GM12872 (cell line): ENCODE data around the gene TBXAS1.
A peak's percentile ranks its signal among the peaks of the same experiment; 100 is the strongest.

Source experiments
- TF ChIP-seq, protein P1 (sequence below): IDR thresholded peaks from 3 replicates; pipeline ENCODE4 v1.5.1; 2011; ENCODE audit warnings: low read depth, mild to moderate bottlenecking, low read length, moderate library complexity; ENCODE audit not compliant: insufficient read depth

Gene TBXAS1

DNA sequence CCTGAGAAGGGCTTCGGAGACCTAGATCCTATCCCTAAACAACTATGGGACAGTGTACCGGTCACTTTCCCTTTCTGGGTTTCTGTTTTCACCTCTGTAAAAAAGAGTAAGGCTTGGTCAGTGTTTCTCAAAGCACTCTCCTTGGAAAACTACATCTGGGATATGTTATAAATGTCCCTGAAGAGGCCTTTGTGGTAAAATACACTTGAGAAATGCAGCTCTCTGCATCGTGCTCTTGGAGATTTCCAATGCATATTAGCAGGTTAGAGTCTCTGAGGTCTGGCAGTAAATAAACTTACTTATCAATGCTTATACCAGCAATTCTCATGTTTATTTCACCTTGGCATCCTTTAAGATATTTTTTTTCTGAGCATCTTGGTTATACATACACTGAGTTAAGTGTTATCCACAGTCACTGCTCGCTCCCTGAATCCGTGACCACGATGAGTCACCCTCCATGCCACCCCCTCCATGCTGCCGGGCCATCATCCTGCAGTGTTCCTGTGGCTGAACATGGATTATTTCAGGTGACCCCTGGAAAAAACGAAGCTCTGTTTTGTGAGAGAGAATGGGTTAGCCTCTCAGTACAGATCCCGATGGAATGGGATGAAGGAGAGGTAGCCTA lies 3.3 kb upstream of the TBXAS1 start:
- TF ChIP-seq, protein P1, sequence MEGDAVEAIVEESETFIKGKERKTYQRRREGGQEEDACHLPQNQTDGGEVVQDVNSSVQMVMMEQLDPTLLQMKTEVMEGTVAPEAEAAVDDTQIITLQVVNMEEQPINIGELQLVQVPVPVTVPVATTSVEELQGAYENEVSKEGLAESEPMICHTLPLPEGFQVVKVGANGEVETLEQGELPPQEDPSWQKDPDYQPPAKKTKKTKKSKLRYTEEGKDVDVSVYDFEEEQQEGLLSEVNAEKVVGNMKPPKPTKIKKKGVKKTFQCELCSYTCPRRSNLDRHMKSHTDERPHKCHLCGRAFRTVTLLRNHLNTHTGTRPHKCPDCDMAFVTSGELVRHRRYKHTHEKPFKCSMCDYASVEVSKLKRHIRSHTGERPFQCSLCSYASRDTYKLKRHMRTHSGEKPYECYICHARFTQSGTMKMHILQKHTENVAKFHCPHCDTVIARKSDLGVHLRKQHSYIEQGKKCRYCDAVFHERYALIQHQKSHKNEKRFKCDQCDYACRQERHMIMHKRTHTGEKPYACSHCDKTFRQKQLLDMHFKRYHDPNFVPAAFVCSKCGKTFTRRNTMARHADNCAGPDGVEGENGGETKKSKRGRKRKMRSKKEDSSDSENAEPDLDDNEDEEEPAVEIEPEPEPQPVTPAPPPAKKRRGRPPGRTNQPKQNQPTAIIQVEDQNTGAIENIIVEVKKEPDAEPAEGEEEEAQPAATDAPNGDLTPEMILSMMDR, result no peak

DNA sequence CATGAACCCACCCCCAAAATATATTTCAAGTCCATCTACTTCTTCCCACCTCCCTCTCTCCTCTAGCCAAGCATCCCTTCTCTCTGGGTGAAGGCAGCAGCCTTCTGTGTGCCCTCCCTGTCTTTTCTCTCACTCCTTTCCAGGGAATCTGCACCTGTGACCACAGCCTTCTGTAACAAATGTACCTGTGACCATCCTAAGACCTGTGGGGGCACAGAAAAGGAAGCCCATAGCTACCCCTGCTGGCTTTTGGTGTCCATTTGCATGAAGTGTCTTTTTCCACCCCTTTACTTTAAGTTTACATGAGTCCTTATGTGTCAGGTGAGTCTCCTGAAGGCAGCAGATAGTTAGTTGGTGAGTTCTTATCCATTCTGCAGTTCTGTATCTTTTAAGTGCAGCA lies 2.0 kb upstream of the TBXAS1 start:
- TF ChIP-seq, protein P1, result peak; percentile 43; the same call in 2 of the 3 replicates

DNA sequence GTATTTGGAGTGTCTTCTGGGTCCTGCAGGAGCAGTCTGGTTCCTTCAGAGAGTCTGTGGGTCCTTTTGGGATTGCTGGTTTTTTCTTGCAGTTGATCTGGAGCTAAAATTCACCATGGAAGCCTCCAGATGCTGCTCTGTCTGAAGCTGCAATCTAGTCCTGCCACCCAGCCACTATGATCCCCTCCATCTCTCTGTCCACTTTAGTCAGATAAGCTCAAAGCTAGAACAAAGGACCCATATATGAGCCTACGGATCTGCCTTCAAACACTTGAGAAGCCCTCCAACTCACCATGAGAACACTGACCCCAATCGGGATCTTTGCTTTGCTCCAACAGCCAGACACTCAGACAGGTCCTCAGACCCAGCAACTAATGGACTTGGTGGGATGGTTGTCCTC lies 618 bp upstream of the TBXAS1 start:
- TF ChIP-seq, protein P1, result no peak

DNA sequence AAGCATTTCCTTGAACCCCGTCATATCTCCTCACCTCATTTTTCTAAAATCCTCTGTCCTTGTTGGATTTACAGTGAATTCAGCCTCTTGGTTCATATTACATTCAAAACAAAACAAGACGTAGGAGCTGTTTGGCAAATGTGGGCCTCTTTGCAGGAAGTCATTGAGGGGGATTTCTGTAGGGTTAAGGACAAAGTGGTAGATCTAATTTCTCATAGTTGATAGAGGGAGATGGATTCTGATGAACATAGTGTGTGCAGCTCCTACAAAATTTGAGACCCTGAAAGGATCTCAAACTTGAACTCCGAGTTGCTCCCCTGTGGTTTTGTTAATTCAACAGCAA lies 682 bp downstream of the TBXAS1 start:
- TF ChIP-seq, protein P1, result no peak

DNA sequence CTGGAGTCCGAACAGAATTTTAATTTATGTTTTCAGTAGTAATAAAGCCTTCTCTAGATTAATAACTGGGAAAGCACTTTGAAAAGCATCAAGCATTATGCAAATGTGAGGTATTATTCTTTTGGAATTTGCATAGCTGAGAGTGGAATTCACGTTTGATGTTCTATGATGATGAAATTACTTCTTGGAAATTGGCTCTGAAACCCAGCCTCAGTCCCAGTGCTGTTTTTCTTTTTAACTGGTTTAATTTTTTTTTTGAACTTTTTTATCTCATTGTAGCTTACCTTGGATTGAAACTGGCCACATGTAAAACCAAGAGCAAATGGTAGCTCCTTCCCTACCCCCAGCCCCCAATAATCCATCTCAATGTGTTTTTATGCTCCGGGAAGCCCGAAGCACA lies 1.2 kb downstream of the TBXAS1 start:
- TF ChIP-seq, protein P1, result no peak

DNA sequence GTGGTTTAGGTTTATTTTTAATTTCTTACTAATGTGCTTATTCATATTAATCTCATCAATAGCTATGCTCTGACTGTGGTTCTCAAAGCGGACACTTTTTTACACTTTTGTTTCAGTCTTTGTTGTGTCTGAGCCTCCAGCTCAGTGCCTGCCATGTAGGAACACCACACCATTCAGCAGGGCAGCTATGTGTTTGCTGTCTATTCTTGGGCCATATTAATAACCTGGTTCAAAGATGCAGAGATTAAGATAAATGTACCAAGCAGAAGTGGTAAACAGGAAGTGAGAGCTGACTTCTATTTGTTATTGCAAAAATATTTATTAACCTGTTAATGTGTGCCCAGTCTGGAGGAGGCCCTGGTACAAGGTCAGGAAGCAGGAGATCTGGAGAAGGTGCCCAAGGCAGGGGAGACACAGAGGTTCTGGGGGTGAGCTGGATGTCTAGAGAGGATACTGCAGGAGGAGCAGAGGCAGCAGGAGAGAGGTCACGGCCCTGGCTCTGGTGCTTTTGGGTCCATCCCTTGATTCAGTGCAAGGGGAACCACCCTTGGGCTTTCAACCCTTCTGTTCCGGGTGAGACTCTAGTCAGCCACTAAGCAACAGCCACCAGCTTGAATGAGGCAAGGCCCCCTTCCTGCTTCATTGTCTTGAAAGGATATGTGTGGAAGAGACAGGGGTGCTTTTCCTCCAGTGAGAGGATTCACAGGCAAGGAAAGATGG lies 1.9 kb downstream of the TBXAS1 start:
- TF ChIP-seq, protein P1, result no peak

DNA sequence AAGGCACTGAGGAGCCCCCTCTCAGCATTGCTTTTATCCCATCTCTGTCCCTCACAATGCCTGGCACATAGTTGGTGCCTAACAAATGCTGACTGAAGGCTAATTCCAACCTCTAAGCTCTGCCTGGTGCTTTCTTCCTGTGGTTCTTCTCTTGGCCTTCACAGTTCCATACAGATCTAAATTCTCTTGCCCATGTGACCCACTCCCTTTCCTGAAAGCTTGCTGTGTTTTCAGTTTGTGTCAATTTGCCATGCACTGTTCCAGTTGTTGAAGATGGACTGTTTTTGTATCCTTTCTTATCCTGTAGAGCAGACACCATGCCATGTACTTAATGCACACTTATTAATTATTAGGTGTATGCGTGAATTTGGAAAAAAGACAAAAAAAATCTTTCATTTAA lies 9.2 kb downstream of the TBXAS1 start:
- TF ChIP-seq, protein P1, result no peak
